ENCODE results near the gene ADAP1.
"Not testable (repeated sequence)": the region's sequence is repeated elsewhere in the genome, so short reads cannot be mapped to it uniquely, and the experiment has no call there.

Gene ADAP1

DNA sequence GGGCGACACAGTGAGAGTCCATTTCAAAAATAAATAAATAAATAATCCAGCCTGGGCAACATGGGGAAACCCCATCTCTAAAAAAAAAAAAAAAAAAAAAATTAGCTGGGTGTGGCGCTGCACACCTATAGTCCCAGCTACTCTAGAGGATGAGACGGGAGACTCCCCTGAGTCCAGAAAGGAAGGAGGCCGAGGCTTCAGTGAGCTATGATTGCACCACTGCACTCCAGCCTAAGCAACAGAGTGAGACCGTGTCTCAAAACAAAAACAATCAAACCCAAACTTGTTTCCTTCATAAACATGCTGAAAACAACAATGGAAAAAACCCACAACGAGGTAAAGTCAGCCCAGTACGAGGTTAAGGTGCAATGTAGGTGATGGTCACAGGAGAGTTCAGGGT, 19.7 kb upstream of the ADAP1 start:
- DNase-seq: no peak

- no peak for DNase-seq
Measured at GRCh38 chr7:973312-973711, 18.8 kb upstream of the ADAP1 start.

GRCh38 chr7:972676-973309, 18.3 kb upstream of the ADAP1 start:
- peak; percentile 23 for DNase-seq

DNA sequence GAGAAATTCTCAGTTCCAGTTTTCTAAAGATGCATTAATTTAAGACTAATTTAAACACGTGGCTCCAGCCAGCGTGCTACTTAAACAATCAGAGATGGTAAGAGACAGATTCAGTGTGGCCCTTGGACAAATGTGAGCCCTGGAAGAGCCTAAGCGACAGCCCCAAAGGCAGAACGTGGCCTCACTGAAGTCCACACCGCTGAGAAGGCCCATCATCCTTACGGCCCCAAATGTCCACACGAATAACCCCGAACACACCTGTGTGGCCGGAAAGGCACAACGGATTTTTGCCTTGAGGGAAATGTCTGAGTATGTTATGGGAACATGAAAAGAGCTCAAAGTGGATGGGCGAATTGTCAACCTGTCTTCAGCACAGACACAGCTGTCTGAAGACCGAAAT, 17.6 kb upstream of the ADAP1 start:
- no peak for DNase-seq

GRCh38 chr7:970744-971143, 16.3 kb upstream of the ADAP1 start:
- no peak for DNase-seq

GRCh38 chr7:969403-969802, 14.9 kb upstream of the ADAP1 start:
- no peak for DNase-seq

GRCh38 chr7:968205-969105, 14.0 kb upstream of the ADAP1 start:
- DNase-seq: no peak

- no peak for DNase-seq
Measured at GRCh38 chr7:967361-968082, 13.0 kb upstream of the ADAP1 start.

DNA sequence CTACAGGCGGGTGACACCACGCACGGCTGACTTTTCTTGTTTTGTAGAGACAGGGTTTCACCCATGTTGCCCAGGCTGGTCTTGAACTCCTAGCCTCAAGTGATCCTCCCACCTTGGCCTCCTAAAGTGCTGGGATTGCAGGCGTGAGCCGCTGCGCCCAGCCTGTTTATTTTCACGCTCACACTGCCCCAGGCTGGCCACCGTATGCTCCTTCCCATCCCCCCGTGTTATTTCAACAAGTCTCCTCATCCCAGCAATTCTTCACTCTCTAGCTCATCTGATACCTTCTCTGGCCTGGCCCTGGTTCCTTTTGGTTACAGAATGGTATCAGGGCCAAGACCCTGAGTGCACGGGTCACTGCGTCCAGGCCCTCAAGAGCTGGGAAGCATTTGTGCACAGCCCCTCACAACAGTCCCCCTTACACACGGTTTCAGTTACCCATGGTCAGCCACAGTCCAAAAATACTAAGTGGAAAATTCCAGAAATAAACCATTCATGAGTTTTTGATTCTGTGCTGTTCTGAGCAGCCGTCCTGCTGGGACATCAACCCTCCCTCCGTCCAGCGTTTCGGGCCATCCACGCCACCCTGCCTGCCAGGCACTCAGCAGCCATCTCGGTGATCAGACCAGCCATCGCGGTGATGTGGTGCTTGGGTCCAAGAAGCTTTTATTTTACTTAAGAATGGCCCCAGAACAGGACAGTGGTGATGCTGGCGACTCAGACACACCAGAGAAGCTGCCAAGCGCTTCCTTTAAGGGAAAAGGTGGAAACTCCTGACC, 12.0 kb upstream of the ADAP1 start:
- DNase-seq: no peak

GRCh38 chr7:964401-965231, 10.1 kb upstream of the ADAP1 start:
- no peak for DNase-seq

- DNase-seq: no peak
Measured at GRCh38 chr7:963236-964078, 9.0 kb upstream of the ADAP1 start.

GRCh38 chr7:962401-963081, 8.1 kb upstream of the ADAP1 start:
- no peak for DNase-seq

DNA sequence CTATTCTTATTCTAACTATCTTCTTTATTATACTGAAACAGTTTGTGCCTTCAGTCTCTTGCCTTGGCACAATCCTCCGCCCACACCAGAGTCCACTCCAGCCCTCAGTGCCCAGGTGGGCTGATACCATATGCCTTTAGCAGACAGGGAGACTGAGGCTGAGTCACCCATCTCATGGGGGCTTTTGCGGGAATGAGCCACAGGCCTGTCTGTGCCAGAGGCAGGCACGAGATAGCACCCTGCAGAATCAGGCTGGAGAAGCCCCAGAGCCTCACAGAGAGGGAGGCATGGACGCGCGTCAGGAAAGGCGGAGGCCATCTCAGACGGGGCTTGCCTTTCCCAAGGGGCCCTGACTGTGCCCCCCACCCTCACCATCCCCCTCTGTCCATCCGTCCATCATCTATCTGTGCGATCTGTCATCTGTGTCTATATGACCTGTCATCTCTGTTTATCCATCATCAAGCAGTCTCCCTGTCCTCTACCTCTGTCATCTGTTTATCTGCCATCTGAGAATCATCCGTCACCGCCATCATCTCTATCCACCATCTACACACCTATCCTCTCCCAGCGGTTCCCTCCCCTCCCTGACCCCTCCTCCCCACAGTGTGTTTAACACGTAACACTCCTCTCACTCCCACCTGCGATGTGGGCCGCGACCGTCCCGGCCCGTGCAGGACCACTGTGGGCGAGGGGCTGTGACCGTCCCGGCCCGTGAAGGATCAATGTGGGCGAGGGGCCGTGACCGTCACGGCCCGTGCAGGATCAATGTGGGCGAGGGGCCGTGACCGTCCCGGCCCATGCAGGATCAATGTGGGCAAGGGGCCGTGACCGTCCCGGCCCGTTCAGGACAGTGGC, 7.3 kb upstream of the ADAP1 start:
- DNase-seq: no peak

DNA sequence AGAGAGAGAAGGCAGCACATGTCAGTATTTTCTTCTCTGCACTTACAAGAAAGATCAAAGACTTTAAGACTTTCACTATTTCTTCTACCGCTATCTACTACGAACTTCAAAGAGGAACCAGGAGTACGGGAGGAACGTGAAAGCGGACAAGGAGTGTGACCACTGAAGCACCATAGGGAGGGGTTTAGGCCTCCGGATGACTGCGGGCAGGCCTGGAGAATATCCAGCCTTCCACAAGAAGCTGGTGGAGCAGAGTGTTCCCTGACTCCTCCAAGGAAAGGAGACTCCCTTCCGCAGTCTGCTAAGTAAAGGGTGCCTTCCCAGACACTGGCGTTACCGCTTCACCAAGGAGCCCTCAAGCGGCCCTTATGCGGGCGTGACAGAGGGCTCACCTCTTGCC, 6.5 kb upstream of the ADAP1 start:
- not testable (repeated sequence) for DNase-seq

- DNase-seq: no peak
Measured at GRCh38 chr7:960269-960871, 5.9 kb upstream of the ADAP1 start.

DNA sequence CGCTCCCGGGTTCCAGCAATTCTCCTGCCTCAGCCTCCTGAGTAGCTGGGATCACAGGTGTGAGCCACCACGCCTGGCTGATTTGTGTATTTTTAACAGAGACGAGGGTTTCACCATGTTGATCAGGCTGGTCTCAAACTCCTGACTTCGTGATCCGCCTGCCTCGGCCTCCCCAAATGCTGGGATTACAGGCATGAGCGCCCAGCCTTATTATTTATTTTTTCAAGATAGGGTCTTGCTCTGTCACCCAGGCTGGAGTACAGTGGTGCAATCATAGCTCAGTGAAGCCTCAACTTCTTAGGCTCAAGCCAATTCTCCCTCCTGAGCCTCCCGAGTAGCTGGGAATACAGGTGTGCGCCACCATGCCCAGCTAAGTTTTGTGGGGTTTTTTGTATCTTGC, 5.3 kb upstream of the ADAP1 start:
- not testable (repeated sequence) for DNase-seq

DNA sequence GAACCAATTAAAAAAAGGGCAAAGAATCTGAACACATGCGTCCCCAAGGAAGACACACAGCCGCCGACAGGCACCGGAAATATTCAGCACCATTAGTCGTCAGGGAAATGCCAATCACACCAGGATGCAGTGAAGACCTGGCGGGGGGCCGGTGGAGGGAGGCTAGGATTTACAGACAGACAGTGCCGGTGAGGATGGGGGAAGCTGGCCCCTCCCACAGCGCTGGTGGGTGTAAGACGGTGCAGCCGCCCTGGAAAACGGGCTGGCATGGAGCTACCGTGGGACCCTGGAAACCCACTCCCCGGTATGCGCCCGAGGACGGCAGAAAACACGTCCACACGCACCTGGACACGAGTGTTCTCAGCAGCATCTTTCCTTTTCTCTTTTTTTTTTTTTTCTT, 4.8 kb upstream of the ADAP1 start:
- no peak for DNase-seq

- no peak for DNase-seq
Measured at GRCh38 chr7:958221-959200, 4.0 kb upstream of the ADAP1 start.

All from DMS79 (cell line).